K562 (cell line): Measurements from ENCODE around the gene ATP2A3. TPM values are rescaled to one million over a fixed set of nuclear protein-coding genes. Genes with fewer than 3 reads are reported as not detected.

ENCODE experiments used
- BRD9 ChIP-seq: fragments of 450-650 bp; IDR thresholded peaks from 2 replicates; pipeline ENCODE4 v1.6.1; 2018; ENCODE audit warnings: low read depth; ENCODE audit not compliant: partially characterized antibody
- CTCFL ChIP-seq: IDR thresholded peaks from 2 replicates; pipeline ENCODE4 v1.6.1; 2011; ENCODE audit warnings: borderline replicate concordance, low read depth, mild to moderate bottlenecking, moderate library complexity, low read length; ENCODE audit not compliant: insufficient read depth, poor library complexity, severe bottlenecking
- NR2C1 ChIP-seq, 2 experiments: fragments of 450-650 bp; IDR thresholded peaks; 2 replicates each; pipeline ENCODE4 v1.6.1; 2017; ENCODE audit warnings: mild to moderate bottlenecking in 2 of 2, antibody characterized with exemption in 1 of 2, inconsistent platforms in 1 of 2, missing compliant biosample characterization in 1 of 2, missing genetic modification characterization in 1 of 2
- RUNX1 ChIP-seq: sonication (generic); IDR thresholded peaks from 2 replicates; pipeline ENCODE4 v1.6.1; 2016; ENCODE audit warnings: antibody characterized with exemption, low read depth
- ZFP1 ChIP-seq: fragments of 450-650 bp; formaldehyde crosslinking; IDR thresholded peaks from 2 replicates; pipeline ENCODE4 v1.4.0; 2020; ENCODE audit warnings: mild to moderate bottlenecking, mixed read lengths
- ZKSCAN8 ChIP-seq: fragments of 200-800 bp; sonication (Bioruptor generic); IDR thresholded peaks from 2 replicates; pipeline ENCODE4 v1.6.1; 2016; ENCODE audit warnings: missing genetic modification characterization, missing compliant biosample characterization
- ZNF518B ChIP-seq: fragments of 250-450 bp; sonication (Bioruptor Pico); IDR thresholded peaks from 2 replicates; pipeline ENCODE4 v1.5.0; 2021; ENCODE audit warnings: mild to moderate bottlenecking, moderate library complexity
- ZNF639 ChIP-seq, 2 experiments: fragments of 200-800 bp in 1 of 2; sonication (Bioruptor generic) in 1 of 2; sonication (generic) in 1 of 2; formaldehyde crosslinking in 1 of 2; IDR thresholded peaks in 1 of 2; conservative IDR thresholded peaks in 1 of 2; 2 replicates each; pipeline versions ENCODE4 v1.5.0 to v1.6.1; 2016 to 2020; ENCODE audit warnings: missing compliant biosample characterization in 1 of 2, missing genetic modification characterization in 1 of 2, missing genetic modification reagents in 1 of 2
- polyA plus RNA-seq, 8 experiments: library from polyadenylated mRNA; depleted of rRNA in 4 of 8; stranded (reverse) in 5 of 8; unstranded in 3 of 8; fragments of >200 nt; fragmentation: Nextera tagmentation in 2 of 8; fragmentation: Illumina TruSeq in 1 of 8; extraction: Ambion mirVana in 2 of 8; extraction: Trizol in 1 of 8; gene quantifications; 2 replicates each; pipeline versions ENCODE4 v1.2.1 to v1.2.3, GENCODE V29; 2011 to 2014; ENCODE audit warnings: inconsistent platforms in 1 of 8, missing spikeins in 1 of 8
- total RNA-seq, 7 experiments: library from RNA; depleted of rRNA in 6 of 7; stranded (reverse); fragments of >200 nt in 6 of 7; fragmentation: Illumina TruSeq in 2 of 7; extraction: Trizol in 2 of 7; gene quantifications; 2 replicates each; pipeline versions ENCODE4 v1.2.1 to v1.2.3, GENCODE V29; 2011 to 2021; ENCODE audit warnings: low replicate concordance in 1 of 7
- TF ChIP-seq, protein P1 (sequence below): fragments of 450-650 bp; IDR thresholded peaks from 2 replicates; pipeline ENCODE4 v1.6.1; 2014; ENCODE audit warnings: low read depth, mild to moderate bottlenecking, moderate library complexity, borderline replicate concordance
- TF ChIP-seq, protein P2 (sequence below): sonication (generic); formaldehyde crosslinking; IDR thresholded peaks from 2 replicates; pipeline ENCODE4 v1.8.1; 2023; ENCODE audit warnings: mild to moderate bottlenecking, missing genetic modification reagents
- TF ChIP-seq, protein P3 (sequence below): IDR thresholded peaks from 2 replicates; pipeline ENCODE4 v1.6.1; 2016; ENCODE audit warnings: missing genetic modification characterization, missing compliant biosample characterization

The ATP2A3 gene
- total and polyA plus RNA-seq, 9 of the 15 experiments (the other 6 are each of a cell fraction or from before 2014, with no cell fraction given), result 0.65 to 103 (median 31.3) TPM

- peak; percentile 74 for TF ChIP-seq ZKSCAN8 (CRISPR knock-in tag)
- peak; percentile 31 for TF ChIP-seq CTCFL
- TF ChIP-seq, protein P1, sequence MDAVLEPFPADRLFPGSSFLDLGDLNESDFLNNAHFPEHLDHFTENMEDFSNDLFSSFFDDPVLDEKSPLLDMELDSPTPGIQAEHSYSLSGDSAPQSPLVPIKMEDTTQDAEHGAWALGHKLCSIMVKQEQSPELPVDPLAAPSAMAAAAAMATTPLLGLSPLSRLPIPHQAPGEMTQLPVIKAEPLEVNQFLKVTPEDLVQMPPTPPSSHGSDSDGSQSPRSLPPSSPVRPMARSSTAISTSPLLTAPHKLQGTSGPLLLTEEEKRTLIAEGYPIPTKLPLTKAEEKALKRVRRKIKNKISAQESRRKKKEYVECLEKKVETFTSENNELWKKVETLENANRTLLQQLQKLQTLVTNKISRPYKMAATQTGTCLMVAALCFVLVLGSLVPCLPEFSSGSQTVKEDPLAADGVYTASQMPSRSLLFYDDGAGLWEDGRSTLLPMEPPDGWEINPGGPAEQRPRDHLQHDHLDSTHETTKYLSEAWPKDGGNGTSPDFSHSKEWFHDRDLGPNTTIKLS, result no peak
- no peak for TF ChIP-seq RUNX1
- TF ChIP-seq, protein P2, sequence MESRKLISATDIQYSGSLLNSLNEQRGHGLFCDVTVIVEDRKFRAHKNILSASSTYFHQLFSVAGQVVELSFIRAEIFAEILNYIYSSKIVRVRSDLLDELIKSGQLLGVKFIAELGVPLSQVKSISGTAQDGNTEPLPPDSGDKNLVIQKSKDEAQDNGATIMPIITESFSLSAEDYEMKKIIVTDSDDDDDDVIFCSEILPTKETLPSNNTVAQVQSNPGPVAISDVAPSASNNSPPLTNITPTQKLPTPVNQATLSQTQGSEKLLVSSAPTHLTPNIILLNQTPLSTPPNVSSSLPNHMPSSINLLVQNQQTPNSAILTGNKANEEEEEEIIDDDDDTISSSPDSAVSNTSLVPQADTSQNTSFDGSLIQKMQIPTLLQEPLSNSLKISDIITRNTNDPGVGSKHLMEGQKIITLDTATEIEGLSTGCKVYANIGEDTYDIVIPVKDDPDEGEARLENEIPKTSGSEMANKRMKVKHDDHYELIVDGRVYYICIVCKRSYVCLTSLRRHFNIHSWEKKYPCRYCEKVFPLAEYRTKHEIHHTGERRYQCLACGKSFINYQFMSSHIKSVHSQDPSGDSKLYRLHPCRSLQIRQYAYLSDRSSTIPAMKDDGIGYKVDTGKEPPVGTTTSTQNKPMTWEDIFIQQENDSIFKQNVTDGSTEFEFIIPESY (CRISPR knock-in tag), result peak; percentile 88
- TF ChIP-seq, protein P3, sequence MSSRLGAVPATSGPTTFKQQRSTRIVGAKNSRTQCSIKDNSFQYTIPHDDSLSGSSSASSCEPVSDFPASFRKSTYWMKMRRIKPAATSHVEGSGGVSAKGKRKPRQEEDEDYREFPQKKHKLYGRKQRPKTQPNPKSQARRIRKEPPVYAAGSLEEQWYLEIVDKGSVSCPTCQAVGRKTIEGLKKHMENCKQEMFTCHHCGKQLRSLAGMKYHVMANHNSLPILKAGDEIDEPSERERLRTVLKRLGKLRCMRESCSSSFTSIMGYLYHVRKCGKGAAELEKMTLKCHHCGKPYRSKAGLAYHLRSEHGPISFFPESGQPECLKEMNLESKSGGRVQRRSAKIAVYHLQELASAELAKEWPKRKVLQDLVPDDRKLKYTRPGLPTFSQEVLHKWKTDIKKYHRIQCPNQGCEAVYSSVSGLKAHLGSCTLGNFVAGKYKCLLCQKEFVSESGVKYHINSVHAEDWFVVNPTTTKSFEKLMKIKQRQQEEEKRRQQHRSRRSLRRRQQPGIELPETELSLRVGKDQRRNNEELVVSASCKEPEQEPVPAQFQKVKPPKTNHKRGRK (tag), result no peak
- no peak for TF ChIP-seq ZNF518B (CRISPR knock-in tag)
- TF ChIP-seq ZFP1 (CRISPR knock-in tag), result no peak
- peak in 1 of 2 experiments; percentile 60; a peak in 1 of 4 replicates for TF ChIP-seq ZNF639 (CRISPR knock-in tag; conservative IDR thresholded peaks at IDR 0.05 in 1 of 2, IDR thresholded peaks at IDR 0.05 in 1 of 2)
- TF ChIP-seq NR2C1 (IDR thresholded peaks at IDR 0.05), result no peak
- TF ChIP-seq NR2C1 (tag; IDR thresholded peaks at IDR 0.05), result peak; percentile 75
- TF ChIP-seq BRD9, result peak; percentile 74
Measured at GRCh38 chr17:4004517-4005295, 40.5 kb upstream of the ATP2A3 start (continued).
